Measurements from ENCODE around the gene NGB.

The NGB gene

GRCh38 chr14:77222546-77223225 lies 48.3 kb downstream of the NGB start:
- no peak for DNase-seq (ENCODE audit: low read depth)
- no peak for TF ChIP-seq CTCF (IDR thresholded peaks at IDR 0.05; ENCODE audit: control insufficient read depth, insufficient read depth, low read depth, low read length, missing control alignments)
- no peak overlapping the region for H3K4me3 ChIP-seq (ENCODE audit: control insufficient read depth, low read depth, low read length)

DNA sequence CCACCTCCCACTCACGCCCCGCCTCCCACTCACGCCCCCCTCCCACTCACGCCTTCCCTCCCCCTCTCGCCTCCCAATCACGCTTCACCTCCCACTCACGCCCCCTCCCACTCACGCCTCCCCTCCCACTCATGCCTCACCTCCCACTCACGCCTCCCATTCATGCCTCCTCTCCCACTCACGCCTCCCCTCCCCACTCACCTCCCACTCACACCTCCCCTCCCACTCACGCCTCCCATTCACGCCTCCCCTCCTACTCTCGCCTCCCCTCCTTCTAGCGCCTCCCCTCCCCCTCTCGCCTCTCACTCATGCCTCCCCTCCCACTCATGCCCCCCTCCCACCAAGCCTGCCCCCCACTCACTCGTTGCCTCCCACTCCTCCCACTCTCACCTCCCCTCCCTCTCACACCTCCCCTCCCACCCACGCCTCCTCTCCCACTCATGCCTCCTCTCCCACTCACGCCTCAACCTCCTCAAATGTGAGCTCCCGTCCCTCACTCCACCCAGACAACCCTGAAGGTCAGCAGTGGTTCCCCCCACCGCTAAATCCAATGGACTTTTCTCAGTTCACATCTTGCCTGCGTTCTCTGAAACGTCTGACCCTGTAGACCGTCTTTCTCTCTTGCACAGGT lies 49.6 kb downstream of the NGB start:
- no peak for DNase-seq (ENCODE audit: low read depth)
- no peak for TF ChIP-seq CTCF (IDR thresholded peaks at IDR 0.05; ENCODE audit: control insufficient read depth, insufficient read depth, low read depth, low read length, missing control alignments)
- H3K4me3 ChIP-seq (ENCODE audit: control insufficient read depth, low read depth, low read length), result no peak overlapping the region

GRCh38 chr14:77220246-77221017 lies 50.6 kb downstream of the NGB start:
- H3K4me3 ChIP-seq (ENCODE audit: control insufficient read depth, low read depth, low read length), result no peak overlapping the region

GRCh38 chr14:77219591-77219990 lies 51.4 kb downstream of the NGB start:
- H3K4me3 ChIP-seq (ENCODE audit: control insufficient read depth, low read depth, low read length), result no peak overlapping the region
- DNase-seq (ENCODE audit: low read depth), result no peak
- no peak for TF ChIP-seq CTCF (IDR thresholded peaks at IDR 0.05; ENCODE audit: control insufficient read depth, insufficient read depth, low read depth, low read length, missing control alignments)

More at GRCh38 chr14:77220246-77221017, 50.6 kb downstream of the NGB start:
- TF ChIP-seq CTCF (IDR thresholded peaks at IDR 0.05; ENCODE audit: control insufficient read depth, insufficient read depth, low read depth, low read length, missing control alignments), result no peak
- no peak for DNase-seq (ENCODE audit: low read depth)

DNA sequence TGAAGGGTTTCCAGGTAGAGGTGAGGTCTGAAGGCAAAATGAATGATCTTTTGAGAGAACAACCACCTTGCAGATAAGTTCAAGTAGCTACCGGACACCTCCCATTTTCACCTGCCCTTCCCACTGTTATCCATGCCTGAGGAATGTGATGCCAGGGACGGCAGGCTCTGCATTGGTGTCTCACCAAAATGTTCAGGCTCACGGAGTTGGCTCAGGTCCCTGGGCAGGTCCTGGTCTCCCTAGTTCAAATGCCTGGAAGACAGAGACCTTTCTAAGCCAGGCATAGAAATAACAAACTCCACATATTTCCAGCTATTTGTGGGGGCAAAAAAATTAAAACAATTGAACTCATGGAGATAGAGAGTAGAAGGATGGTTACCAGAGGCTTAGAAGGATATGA lies 53.5 kb downstream of the NGB start:
- no peak for DNase-seq (ENCODE audit: low read depth)
- H3K4me3 ChIP-seq (ENCODE audit: control insufficient read depth, low read depth, low read length), result no peak overlapping the region
- no peak for TF ChIP-seq CTCF (IDR thresholded peaks at IDR 0.05; ENCODE audit: control insufficient read depth, insufficient read depth, low read depth, low read length, missing control alignments)

Data from AG09309 (cell line).